KMS-11 (cell line): ENCODE data around the gene CTPS2.
A peak's percentile ranks its signal among the peaks of the same experiment; 100 is the strongest.

Source experiments
- H2AFZ ChIP-seq: fragments of 200-600 bp; sonication (generic); 2 replicates; pipeline ENCODE4 v1.6.1; 2016; ENCODE audit warnings: antibody characterized with exemption, mixed run types, low read depth
- H3K27ac ChIP-seq: fragments of 200-600 bp; sonication (generic); 2 replicates; pipeline ENCODE4 v1.6.1; 2016; ENCODE audit warnings: mild to moderate bottlenecking, mixed run types
- H3K27me3 ChIP-seq: fragments of 200-600 bp; sonication (generic); 2 replicates; pipeline ENCODE4 v1.6.1; 2017; ENCODE audit warnings: mild to moderate bottlenecking, low read depth, mixed run types, moderate library complexity; ENCODE audit not compliant: insufficient read depth
- H3K36me3 ChIP-seq: fragments of 200-600 bp; sonication (generic); 2 replicates; pipeline ENCODE4 v1.6.1; 2017; ENCODE audit warnings: mild to moderate bottlenecking, mixed run types; ENCODE audit not compliant: insufficient read depth
- H3K4me1 ChIP-seq: fragments of 200-600 bp; sonication (generic); 2 replicates; pipeline ENCODE4 v1.6.1; 2016; ENCODE audit warnings: mild to moderate bottlenecking, low read depth, mixed run types; ENCODE audit not compliant: poor library complexity, severe bottlenecking
- H3K4me2 ChIP-seq: fragments of 200-600 bp; sonication (generic); 2 replicates; pipeline ENCODE4 v1.7.0; 2016; ENCODE audit warnings: mild to moderate bottlenecking, mixed run types
- H3K4me3 ChIP-seq: fragments of 200-600 bp; sonication (generic); IDR thresholded peaks from 2 replicates; pipeline ENCODE4 v1.6.1; 2017; ENCODE audit warnings: low read depth, low read length, mixed read lengths; ENCODE audit not compliant: insufficient read depth
- H3K79me2 ChIP-seq: fragments of 200-600 bp; sonication (generic); 2 replicates; pipeline ENCODE4 v1.6.1; 2016; ENCODE audit warnings: low read depth, mixed run types; ENCODE audit not compliant: insufficient read depth
- H3K9ac ChIP-seq: fragments of 200-600 bp; sonication (generic); 2 replicates; pipeline ENCODE4 v1.6.1; 2016; ENCODE audit warnings: mild to moderate bottlenecking, mixed run types
- H4K20me1 ChIP-seq: fragments of 200-600 bp; sonication (generic); 2 replicates; pipeline ENCODE4 v1.6.1; 2016; ENCODE audit warnings: mild to moderate bottlenecking, mixed run types; ENCODE audit not compliant: insufficient read depth
- TF ChIP-seq, protein P1 (sequence below): fragments of 200-600 bp; sonication (generic); conservative IDR thresholded peaks from 2 replicates; pipeline ENCODE4 v1.6.1; 2017; ENCODE audit warnings: low read depth, mild to moderate bottlenecking, antibody characterized with exemption, low read length, moderate library complexity, mixed read lengths

CTPS2 gene

DNA sequence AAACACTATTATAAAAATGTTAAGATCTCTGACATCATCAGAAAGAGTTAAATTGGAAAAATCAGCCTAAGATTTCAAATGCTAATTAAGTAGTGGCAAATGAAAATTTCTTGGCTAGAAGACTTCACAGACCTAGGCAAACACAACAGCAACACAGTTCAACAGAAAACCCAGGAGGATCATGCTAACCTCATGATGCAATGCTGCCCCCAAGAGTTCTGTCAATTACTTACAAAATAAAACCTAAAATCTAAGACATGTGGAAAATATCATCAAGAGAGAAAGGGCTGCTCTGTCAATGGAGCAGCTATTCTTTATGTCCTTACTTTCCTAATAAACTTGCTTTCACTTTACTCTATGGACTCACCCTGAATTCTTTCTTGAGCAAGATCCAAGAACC lies 41.5 kb downstream of the CTPS2 start:
- H3K79me2 ChIP-seq = no peaks in the 10 kb centered on the region
- no peak overlapping the region for H3K4me2 ChIP-seq
- no peak overlapping the region for H2AFZ ChIP-seq
- H3K4me1 ChIP-seq = no peaks in the 10 kb centered on the region
- no peaks in the 10 kb centered on the region for H3K36me3 ChIP-seq
- no peak overlapping the region for H3K4me3 ChIP-seq
- TF ChIP-seq, protein P1, sequence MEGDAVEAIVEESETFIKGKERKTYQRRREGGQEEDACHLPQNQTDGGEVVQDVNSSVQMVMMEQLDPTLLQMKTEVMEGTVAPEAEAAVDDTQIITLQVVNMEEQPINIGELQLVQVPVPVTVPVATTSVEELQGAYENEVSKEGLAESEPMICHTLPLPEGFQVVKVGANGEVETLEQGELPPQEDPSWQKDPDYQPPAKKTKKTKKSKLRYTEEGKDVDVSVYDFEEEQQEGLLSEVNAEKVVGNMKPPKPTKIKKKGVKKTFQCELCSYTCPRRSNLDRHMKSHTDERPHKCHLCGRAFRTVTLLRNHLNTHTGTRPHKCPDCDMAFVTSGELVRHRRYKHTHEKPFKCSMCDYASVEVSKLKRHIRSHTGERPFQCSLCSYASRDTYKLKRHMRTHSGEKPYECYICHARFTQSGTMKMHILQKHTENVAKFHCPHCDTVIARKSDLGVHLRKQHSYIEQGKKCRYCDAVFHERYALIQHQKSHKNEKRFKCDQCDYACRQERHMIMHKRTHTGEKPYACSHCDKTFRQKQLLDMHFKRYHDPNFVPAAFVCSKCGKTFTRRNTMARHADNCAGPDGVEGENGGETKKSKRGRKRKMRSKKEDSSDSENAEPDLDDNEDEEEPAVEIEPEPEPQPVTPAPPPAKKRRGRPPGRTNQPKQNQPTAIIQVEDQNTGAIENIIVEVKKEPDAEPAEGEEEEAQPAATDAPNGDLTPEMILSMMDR = peak; percentile 43; the same call in 1 of the 2 replicates
- no peak overlapping the region for H3K9ac ChIP-seq
- no peaks in the 10 kb centered on the region for H4K20me1 ChIP-seq
- H3K27me3 ChIP-seq = no peaks in the 10 kb centered on the region
- H3K27ac ChIP-seq = no peak overlapping the region

DNA sequence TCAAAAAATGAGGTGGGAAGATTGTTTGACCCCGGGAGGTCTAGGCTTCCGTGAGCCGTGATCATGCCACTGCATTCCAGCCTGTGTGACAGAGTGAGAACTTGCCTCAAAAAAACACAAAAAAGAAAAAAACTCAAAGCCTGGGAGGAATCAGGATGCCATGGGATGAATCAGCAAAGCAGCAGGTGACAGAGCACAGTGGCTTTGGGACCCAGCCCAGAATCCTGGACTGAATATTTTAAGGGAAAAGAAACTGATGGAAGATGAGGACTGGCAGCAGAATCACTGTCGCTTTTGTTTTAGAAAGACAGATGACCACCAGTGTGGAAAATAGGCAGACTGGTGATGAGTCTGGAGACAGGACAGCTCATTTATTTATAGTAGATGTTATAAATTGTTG lies 45.9 kb downstream of the CTPS2 start:
- Histone ChIP-seq H3K4me1 (no peaks in the 10 kb centered on the region), H3K4me2 (no peak overlapping the region), H3K27me3 (no peaks in the 10 kb centered on the region), H3K36me3 (no peaks in the 10 kb centered on the region), H2AFZ (no peak overlapping the region), H4K20me1 (no peaks in the 10 kb centered on the region), H3K4me3 (no peak overlapping the region), H3K9ac (no peak overlapping the region), H3K79me2 (no peaks in the 10 kb centered on the region), H3K27ac (no peak overlapping the region)
- TF ChIP-seq, protein P1 = no peak

DNA sequence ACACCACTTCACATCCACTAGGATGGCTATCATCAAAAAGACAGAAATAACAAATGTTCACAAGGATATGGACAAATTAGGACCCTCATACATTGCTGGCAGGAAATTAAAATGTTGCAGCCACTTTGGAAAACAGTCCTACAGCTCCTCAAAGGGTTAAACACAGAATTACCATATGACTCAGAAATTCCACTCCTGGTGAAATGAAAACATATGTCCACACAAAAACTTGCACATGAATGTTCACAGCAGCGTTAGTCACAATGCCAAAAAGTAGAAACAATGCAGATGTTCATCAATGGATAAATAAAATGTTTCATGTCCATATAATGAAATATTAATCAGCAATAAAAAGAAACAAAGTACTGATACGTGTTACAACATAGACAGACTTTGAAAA lies 47.4 kb downstream of the CTPS2 start:
- H3K4me3 ChIP-seq = no peak overlapping the region
- no peaks in the 10 kb centered on the region for H3K79me2 ChIP-seq
- no peaks in the 10 kb centered on the region for H3K4me1 ChIP-seq
- H4K20me1 ChIP-seq = no peaks in the 10 kb centered on the region
- H3K36me3 ChIP-seq = no peaks in the 10 kb centered on the region
- TF ChIP-seq, protein P1 = no peak
- H3K4me2 ChIP-seq = no peak overlapping the region
- H2AFZ ChIP-seq = no peak overlapping the region
- H3K9ac ChIP-seq = no peak overlapping the region
- no peaks in the 10 kb centered on the region for H3K27me3 ChIP-seq
- no peak overlapping the region for H3K27ac ChIP-seq

DNA sequence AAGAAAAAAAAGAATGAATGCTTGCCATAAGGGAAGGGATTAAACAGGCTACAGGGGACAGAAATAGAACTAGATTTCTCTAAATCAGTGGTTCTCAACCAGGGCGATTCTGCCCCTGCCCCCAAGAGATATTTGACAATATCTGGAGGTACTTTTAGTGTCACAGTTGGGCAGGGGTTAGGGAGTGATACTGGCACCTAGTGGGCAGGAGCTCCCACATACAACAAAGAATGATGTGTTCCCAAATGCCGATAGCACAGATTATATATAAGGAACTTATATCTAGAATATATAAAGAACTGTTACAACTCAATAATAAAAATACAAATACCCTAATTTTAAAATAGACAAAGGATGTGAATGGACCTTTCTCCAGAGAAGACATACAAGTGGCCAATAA lies 47.8 kb downstream of the CTPS2 start:
- Histone ChIP-seq H2AFZ (no peak overlapping the region), H3K27ac (no peak overlapping the region), H3K36me3 (no peaks in the 10 kb centered on the region), H3K27me3 (no peaks in the 10 kb centered on the region), H3K9ac (no peak overlapping the region), H3K4me2 (no peak overlapping the region), H3K79me2 (no peaks in the 10 kb centered on the region), H3K4me1 (no peaks in the 10 kb centered on the region), H4K20me1 (no peaks in the 10 kb centered on the region), H3K4me3 (no peak overlapping the region)
- TF ChIP-seq, protein P1 = no peak
